Rectal smooth muscle tissue (tissue), 1 donor: ENCODE measurements around the gene CHFR.
"Not testable (repeated sequence)": the region's sequence is repeated elsewhere in the genome, so short reads cannot be mapped to it uniquely, and the experiment has no call there.

Experiments used
- H3K27ac ChIP-seq: one replicate; pipeline ENCODE4 v1.7.0; 2013; ENCODE audit warnings: low read depth, low read length, inconsistent platforms
- H3K27me3 ChIP-seq: one replicate; pipeline ENCODE4 v1.7.0; 2013; ENCODE audit warnings: low read length; ENCODE audit not compliant: control insufficient read depth, insufficient read depth
- H3K36me3 ChIP-seq: one replicate; pipeline ENCODE4 v1.7.0; 2013; ENCODE audit warnings: low read length; ENCODE audit not compliant: control insufficient read depth, insufficient read depth
- H3K4me1 ChIP-seq: one replicate; pipeline ENCODE4 v1.7.0; 2013; ENCODE audit warnings: low read length; ENCODE audit not compliant: control insufficient read depth, insufficient read depth
- H3K4me3 ChIP-seq: one replicate; pipeline ENCODE4 v1.7.0; 2013; ENCODE audit warnings: low read length
- H3K9ac ChIP-seq: one replicate; pipeline ENCODE4 v1.7.0; 2013; ENCODE audit warnings: low read length

CHFR gene, protein sequence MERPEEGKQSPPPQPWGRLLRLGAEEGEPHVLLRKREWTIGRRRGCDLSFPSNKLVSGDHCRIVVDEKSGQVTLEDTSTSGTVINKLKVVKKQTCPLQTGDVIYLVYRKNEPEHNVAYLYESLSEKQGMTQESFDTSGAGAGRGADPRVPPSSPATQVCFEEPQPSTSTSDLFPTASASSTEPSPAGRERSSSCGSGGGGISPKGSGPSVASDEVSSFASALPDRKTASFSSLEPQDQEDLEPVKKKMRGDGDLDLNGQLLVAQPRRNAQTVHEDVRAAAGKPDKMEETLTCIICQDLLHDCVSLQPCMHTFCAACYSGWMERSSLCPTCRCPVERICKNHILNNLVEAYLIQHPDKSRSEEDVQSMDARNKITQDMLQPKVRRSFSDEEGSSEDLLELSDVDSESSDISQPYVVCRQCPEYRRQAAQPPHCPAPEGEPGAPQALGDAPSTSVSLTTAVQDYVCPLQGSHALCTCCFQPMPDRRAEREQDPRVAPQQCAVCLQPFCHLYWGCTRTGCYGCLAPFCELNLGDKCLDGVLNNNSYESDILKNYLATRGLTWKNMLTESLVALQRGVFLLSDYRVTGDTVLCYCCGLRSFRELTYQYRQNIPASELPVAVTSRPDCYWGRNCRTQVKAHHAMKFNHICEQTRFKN

DNA sequence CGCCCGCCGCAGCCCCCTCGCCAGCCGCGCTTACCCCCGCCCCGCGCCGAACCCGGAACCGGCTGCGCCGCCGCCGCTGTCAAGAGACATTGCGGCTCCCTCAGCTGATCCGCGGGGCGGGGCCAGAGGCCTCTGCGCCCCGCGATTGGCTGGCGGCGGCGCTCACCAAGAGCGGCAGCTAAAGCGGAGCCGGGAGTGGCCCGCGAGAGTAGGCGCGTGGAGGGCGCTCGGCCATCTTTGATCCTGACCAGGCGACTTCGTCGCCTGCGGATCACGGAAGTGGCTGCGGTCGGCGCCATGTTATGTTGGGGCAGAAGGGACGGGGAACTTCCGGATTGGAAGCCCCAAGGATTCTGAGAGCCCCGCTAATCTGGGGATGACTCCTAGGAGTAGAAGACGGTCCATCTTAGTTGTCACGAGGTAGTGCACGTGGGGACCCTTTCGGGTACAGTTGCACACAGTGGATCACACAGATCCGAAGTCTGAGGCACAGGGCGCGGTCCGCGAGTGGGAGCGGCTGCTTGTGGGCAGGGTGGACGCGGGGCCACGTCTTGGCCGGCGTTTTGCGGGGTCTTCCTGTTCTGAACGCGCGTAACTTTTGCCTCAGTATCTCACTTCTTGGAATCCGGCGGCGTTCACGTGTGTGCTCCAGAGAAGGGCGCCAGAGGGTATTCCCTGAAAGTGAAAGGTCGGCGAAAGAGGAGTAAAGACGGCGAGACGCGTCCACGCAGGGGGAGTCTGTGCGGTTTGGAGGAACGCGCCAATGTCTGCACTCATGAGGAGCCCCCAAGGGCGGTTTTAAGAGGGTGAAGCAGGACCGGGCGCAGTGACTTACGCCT is at the start of gene CHFR:
Gene CHFR, minus strand, starts transcription at position 93 of the 839 bp plus-strand sequence. CDS start 277 bp downstream, outside the sequence.
- Histone ChIP-seq H3K27ac (peak within 1 kb of the TSS; percentile 97), H3K27me3 (no peaks in the 10 kb centered on the region), H3K4me3 (peak within 1 kb of the TSS; percentile 97), H3K4me1 (peaks cover 5% of the 10 kb centered on the region), H3K36me3 (no peaks in the 10 kb centered on the region), H3K9ac (peak within 1 kb of the TSS; percentile 94)

GRCh38 chr12:132936921-132937320 is 49.5 kb upstream of the CHFR start:
- not testable (repeated sequence) for H3K27ac ChIP-seq, H3K4me3 ChIP-seq, H3K4me1 ChIP-seq, H3K9ac ChIP-seq, H3K36me3 ChIP-seq, H3K27me3 ChIP-seq

DNA sequence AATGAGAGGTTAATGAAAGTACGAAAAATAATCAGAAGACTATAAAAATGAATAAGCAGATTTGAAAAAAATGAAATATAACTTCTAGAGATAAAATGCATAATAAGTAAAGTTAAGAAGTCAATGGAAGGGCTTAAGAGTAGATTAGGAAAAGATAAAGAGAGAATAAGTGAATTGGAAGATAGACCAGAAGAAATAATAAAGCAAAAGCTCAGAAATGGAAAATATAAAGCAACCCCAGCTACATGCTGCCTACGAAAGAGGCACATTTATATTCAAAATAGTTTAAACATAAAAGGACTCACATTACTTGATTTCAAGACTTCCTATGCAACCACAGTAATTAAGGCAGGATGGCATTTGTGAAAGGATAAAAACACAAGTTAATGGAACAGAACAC is 48.8 kb upstream of the CHFR start:
- H3K4me3 ChIP-seq: no peak overlapping the region
- H3K9ac ChIP-seq: no peak overlapping the region
- no peaks in the 10 kb centered on the region for H3K4me1 ChIP-seq
- H3K27ac ChIP-seq: no peak overlapping the region
- H3K36me3 ChIP-seq: peaks cover 4% of the 10 kb centered on the region
- no peaks in the 10 kb centered on the region for H3K27me3 ChIP-seq

- no peak overlapping the region for H3K27ac ChIP-seq
- H3K9ac ChIP-seq: no peak overlapping the region
- no peaks in the 10 kb centered on the region for H3K4me1 ChIP-seq
- H3K4me3 ChIP-seq: no peak overlapping the region
- H3K27me3 ChIP-seq: no peaks in the 10 kb centered on the region
- peaks cover 9% of the 10 kb centered on the region for H3K36me3 ChIP-seq
These were observed 39.0 kb upstream of the CHFR start for GRCh38 chr12:132926415-132926833.

- Histone ChIP-seq H3K27me3 (no peaks in the 10 kb centered on the region), H3K27ac (no peak overlapping the region), H3K4me3 (no peak overlapping the region), H3K9ac (no peak overlapping the region), H3K4me1 (no peaks in the 10 kb centered on the region), H3K36me3 (peaks cover 9% of the 10 kb centered on the region)
These were observed 38.4 kb upstream of the CHFR start for GRCh38 chr12:132925597-132926414.

DNA sequence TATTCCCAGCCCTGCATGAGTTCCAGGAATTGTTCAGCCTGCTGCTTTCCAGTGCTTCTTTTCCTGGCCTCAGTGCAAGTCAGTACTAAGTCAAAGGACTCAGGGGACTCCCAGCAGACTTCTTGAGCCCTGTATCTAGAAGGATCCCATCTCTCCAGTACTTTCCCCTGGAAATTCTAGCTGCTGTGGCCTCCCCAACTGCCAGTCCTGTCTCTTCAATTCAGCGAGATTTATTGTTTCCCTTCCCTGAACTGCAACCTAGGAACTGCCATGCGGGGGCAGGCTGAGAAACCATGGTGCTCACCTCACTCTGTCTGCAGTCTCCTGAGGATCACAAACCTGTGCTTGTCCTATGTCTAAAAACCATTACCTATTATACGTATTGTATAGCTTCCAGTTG is 37.0 kb upstream of the CHFR start:
- peaks cover 9% of the 10 kb centered on the region for H3K36me3 ChIP-seq
- no peak overlapping the region for H3K4me3 ChIP-seq

DNA sequence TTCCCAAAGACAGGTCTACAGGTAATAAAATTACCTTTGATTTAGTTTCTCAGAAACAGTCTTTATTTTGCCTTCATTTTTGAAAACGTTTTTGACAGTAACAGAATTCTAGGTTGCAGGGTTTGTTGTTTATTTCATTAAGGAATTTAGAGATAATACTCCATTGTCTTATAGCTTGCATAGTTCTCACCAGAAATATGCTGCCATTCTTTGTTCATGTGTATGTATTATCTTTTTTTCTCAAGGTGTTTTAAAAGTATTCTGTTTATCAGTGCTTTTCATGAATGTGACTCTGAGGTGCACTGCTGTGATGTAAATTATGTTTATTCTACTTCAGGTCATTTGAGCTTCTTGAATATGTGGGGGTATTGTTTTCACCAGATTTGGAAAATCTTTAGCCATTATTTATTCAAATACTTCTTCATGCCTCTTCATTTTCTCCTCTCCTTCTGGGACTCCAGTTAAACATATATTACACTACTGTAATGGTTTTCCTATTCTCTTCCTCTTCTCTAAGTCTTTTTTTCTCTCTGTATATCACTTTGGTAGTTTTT is 36.0 kb upstream of the CHFR start:
- no peak overlapping the region for H3K4me3 ChIP-seq
- H3K36me3 ChIP-seq: peaks cover 9% of the 10 kb centered on the region

More for the DNA sequence above, 37.0 kb upstream of the CHFR start:
- H3K4me1 ChIP-seq: no peaks in the 10 kb centered on the region
- H3K27me3 ChIP-seq: no peaks in the 10 kb centered on the region
- no peak overlapping the region for H3K9ac ChIP-seq
- H3K27ac ChIP-seq: no peak overlapping the region

DNA sequence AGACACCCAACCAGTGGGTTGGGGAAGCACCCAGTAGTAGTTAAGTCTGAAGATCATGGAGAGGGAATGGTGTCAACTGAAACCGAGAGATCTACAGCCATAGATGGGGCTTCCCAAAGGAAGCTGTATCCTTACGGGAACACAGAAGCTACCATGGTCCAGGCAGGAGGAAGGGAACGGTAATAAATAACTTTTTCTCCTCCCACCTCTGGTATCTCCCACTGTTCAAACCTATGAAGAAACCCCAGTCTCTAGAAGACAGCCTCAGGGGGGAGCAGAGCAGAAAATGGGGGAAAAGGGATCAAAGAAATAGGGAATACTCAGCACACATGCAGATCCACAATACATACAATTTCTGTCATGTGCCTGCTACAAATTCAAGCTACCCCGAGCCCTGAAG is 35.3 kb upstream of the CHFR start:
- Histone ChIP-seq H3K27ac (no peak overlapping the region), H3K4me1 (no peaks in the 10 kb centered on the region), H3K4me3 (no peak overlapping the region), H3K27me3 (no peaks in the 10 kb centered on the region), H3K36me3 (peaks cover 9% of the 10 kb centered on the region), H3K9ac (no peak overlapping the region)

More for the DNA sequence above, 36.0 kb upstream of the CHFR start:
- H3K27me3 ChIP-seq: no peaks in the 10 kb centered on the region
- no peak overlapping the region for H3K9ac ChIP-seq
- H3K4me1 ChIP-seq: no peaks in the 10 kb centered on the region
- no peak overlapping the region for H3K27ac ChIP-seq

- H3K4me3 ChIP-seq: no peak overlapping the region
- H3K36me3 ChIP-seq: peaks cover 9% of the 10 kb centered on the region
- H3K27ac ChIP-seq: no peak overlapping the region
- H3K27me3 ChIP-seq: no peaks in the 10 kb centered on the region
- no peak overlapping the region for H3K9ac ChIP-seq
- no peaks in the 10 kb centered on the region for H3K4me1 ChIP-seq
These were observed 34.3 kb upstream of the CHFR start for GRCh38 chr12:132921685-132922084.

DNA sequence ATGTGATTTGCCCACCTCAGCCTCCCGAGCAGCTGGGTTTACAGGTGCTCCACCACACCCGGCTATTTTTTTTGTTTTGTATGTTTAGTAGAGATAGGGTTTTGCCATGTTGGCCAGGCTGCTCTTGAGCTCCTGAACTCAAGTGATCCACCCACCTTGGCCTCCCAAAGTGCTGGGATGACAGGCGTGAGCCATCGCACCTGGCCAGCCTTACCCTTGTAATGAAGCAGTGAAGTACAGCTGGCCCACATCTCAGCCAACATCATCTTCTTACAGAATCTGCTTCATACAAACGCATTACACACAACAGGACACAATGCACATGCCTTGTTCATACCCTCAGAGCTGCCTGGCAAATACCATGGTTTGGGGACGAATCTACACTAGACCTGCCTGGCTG is 31.3 kb upstream of the CHFR start:
- Histone ChIP-seq H3K27ac (no peak overlapping the region), H3K9ac (no peak overlapping the region), H3K4me1 (no peaks in the 10 kb centered on the region), H3K27me3 (no peaks in the 10 kb centered on the region), H3K4me3 (no peak overlapping the region), H3K36me3 (peaks cover 4% of the 10 kb centered on the region)

DNA sequence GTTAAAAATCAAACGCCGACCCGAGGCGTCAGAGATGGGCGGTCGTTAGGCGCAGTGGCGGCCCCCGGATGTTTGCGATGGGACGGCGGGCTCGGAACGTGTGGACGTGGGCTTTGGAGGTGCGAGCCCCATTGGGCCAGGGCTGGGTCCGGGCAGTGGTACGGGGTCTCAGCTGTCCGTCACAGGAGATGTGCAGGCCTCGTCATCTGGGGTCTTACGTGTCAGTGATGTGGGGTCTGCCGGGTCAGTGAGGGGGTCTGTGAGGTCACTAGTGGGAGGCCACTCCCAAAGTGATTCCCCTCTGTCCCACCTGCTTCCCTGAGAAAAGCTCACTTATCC is 21.6 kb upstream of the CHFR start:
- peak overlapping the region; percentile 84 for H3K4me3 ChIP-seq
- H3K9ac ChIP-seq: no peak overlapping the region
- peak overlapping the region; percentile 78 for H3K27ac ChIP-seq
- H3K27me3 ChIP-seq: no peaks in the 10 kb centered on the region
- H3K4me1 ChIP-seq: peaks cover 2% of the 10 kb centered on the region
- H3K36me3 ChIP-seq: no peaks in the 10 kb centered on the region
